NCI-H526 (cell line): ENCODE results near the gene DVL1.

Experiments used
- DNase-seq, 2 experiments: peaks; one replicate each; lab custom pipeline; 2025; lab: John Stamatoyannopoulos, UW

DVL1 gene

DNA sequence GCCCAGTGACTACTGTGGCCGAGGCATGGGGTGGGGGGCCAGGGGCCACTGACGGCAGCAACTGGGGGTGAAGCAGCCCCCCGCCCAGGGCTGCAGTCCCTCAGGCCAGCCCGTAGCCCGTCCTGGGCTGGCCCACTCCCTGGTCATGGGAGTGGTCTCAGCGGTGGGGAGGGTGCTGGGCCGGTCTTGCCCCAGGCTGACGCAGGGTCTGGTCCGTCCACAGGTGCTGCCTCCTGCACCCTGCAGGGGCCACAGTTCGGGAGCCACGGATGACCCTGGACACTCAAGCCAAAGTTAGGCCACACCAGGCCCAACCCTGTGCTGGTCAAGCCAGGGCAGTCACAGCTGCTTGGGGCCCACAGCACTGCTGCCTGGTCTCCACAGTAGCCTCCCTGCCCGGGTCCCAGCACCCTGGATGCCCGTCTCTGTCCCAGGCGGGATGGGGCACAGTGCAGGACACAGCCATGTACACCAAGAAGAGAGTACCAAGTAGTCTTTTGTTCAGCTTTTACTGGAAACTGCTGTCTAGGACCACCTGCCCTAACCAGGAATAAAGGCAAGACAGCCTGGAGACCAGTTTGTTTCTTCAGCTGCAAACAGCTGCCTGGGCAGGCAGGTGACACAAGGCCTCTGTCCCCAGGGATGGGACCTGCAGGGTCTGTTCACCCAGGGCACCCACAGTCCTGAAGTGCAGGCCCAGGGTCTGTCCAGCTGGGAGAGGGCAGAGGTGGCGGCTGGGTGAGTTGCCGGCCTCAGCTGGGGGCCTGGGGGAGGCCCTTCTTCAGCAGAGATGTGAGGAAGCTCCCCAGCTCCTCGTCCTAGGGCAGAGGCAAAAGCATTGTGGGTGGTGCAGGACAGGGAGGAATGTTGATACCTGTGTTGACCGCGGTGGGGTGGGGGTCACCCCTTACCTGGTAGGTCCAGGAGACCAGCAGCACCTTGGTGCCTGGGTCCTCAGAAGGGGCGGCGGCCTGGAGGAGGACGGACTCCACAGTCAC lies 37.8 kb downstream of the DVL1 start:
- DNase-seq, result no peak

GRCh38 chr1:1310476-1311053 lies 38.7 kb downstream of the DVL1 start:
- no peak for DNase-seq

DNA sequence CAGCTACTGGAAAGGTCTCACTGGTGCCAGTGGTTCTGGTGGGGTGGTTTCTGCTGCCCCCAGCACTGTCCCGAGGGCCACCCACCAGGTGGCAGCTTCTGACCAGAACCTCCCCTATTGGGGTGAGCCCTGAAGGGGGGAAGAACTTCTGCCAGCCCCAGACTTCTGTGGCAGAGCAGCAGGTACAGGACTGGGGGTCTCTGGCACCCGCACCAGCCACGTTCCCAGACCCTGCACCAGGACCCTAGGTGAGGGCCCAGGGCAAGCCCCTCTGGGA lies 39.2 kb downstream of the DVL1 start:
- no peak for DNase-seq

- peak in 1 of 2 experiments; percentile 63 for DNase-seq
These were observed 39.7 kb downstream of the DVL1 start for GRCh38 chr1:1309251-1310108.

- DNase-seq, result no peak
These were observed 40.4 kb downstream of the DVL1 start for GRCh38 chr1:1308756-1309250.

- peak; percentile 88 to 95 for DNase-seq
These were observed 41.1 kb downstream of the DVL1 start, which contains the start of the genes ACAP3 and PUSL1 for GRCh38 chr1:1307923-1308755. TSS of gene ACAP3 (minus strand) at chr1:1307930. CDS start at chr1:1307815, 115 bp downstream. TSS of gene PUSL1 (plus strand) at chr1:1308597. CDS start at chr1:1308644, 47 bp downstream.

GRCh38 chr1:1307261-1307922 lies 41.8 kb downstream of the DVL1 start:
- no peak for DNase-seq

DNA sequence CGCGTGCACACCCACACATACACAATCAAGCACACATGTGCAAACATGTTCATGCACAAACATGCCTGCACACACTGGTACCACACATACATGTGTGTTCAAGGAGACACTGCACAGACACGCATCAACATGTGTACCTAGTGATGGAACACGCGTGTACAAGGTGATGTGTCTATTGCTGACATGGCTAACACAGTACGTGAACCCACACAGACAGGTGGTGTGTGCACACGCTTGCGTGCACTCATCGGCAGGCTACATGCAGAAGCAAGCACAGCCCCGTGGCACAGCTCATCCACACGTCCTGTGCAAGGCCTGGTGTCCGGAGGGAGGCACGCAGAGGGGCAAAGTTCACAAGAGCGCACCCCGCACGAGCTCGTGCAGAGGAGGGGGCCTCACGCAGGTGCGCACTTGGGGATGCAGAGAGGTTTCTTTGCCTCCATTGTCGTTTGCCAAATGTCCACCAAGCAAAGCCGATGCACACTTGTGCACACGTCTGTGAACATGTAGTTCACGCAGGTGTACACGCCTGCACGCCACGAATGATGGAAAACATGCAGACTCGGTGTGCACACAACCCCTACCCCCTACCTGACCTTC lies 42.5 kb downstream of the DVL1 start:
- DNase-seq, result no peak

GRCh38 chr1:1306070-1306660 lies 43.1 kb downstream of the DVL1 start:
- peak in 1 of 2 experiments; percentile 49 for DNase-seq

GRCh38 chr1:1305300-1306069 lies 43.7 kb downstream of the DVL1 start:
- peak in 1 of 2 experiments; percentile 61 for DNase-seq

GRCh38 chr1:1304331-1305299 lies 44.6 kb downstream of the DVL1 start:
- peak; percentile 61 to 88 for DNase-seq

DNA sequence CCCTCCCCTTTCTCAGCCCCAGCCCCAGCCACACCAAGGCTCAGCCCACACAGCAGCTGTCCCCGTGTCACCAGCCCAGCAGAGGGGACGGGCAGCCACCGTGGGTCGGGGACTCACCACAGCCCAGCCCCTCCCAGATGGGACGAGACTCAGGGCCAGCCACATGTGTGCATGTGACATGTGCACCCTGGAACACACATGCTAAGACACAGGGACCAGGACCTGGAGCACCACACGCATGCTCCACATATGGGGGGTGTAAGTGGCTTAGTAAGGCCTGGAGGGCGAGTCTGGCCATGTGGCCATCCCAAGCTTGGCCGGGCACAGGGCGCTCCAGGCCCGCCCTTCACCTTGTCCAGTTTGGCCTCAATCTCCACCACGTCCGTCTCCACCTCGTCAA lies 45.5 kb downstream of the DVL1 start:
- DNase-seq, result no peak

- DNase-seq, result no peak
These were observed 46.2 kb downstream of the DVL1 start for GRCh38 chr1:1302951-1303509.

- no peak for DNase-seq
These were observed 47.2 kb downstream of the DVL1 start for GRCh38 chr1:1302006-1302430.

GRCh38 chr1:1300352-1300739 lies 48.9 kb downstream of the DVL1 start:
- no peak for DNase-seq

- DNase-seq, result peak in 1 of 2 experiments; percentile 45
These were observed 49.4 kb downstream of the DVL1 start for GRCh38 chr1:1299686-1300351.
